Body of pancreas (tissue), 4 donors: Measurements from ENCODE around the gene PCDHGB7. TPM values are rescaled to one million over a fixed set of nuclear protein-coding genes. Genes with fewer than 3 reads are reported as not detected.
"Not testable (repeated sequence)": the region's sequence is repeated elsewhere in the genome, so short reads cannot be mapped to it uniquely, and the experiment has no call there.

Source experiments
- ATAC-seq: fragments of 150-250 bp; one replicate; pipeline ENCODE4 v1.9.1; 2016
- DNase-seq, 4 donors: peaks; one replicate each; pipeline ENCODE4 v3.0.0-alpha.2; 2019
- H3K27ac ChIP-seq, 4 donors: fragments of 200-600 bp; sonication (generic); 1 replicate in 3 of 4; 2 replicates in 1 of 4; pipeline versions ENCODE4 v1.5.1 to v1.6.1; 2016 to 2019; ENCODE audit warnings: mild to moderate bottlenecking in 1 of 4, mixed read lengths in 1 of 4, moderate library complexity in 1 of 4
- H3K27me3 ChIP-seq, 2 donors: fragments of 200-600 bp; sonication (generic); one replicate each; pipeline ENCODE4 v1.6.0; 2016; ENCODE audit warnings: mild to moderate bottlenecking in 1 of 2
- H3K36me3 ChIP-seq, 2 donors: fragments of 200-600 bp; sonication (generic); replicated peaks in 1 of 2; 2 replicates each; pipeline ENCODE4 v1.5.1; 2016; ENCODE audit warnings: low read depth in 2 of 2; ENCODE audit not compliant: insufficient read depth in 1 of 2
- H3K4me1 ChIP-seq: fragments of 200-600 bp; sonication (generic); one replicate; pipeline ENCODE4 v1.6.0; 2016
- H3K4me3 ChIP-seq, 2 donors: fragments of 200-600 bp; sonication (generic); 1 replicate in 1 of 2; 2 replicates in 1 of 2; pipeline ENCODE4 v1.5.1; 2016 to 2019
- H3K9me3 ChIP-seq, 3 donors: fragments of 200-600 bp; sonication (generic); 1 replicate in 2 of 3; 2 replicates in 1 of 3; pipeline ENCODE4 v1.5.1; 2016
- POLR2A ChIP-seq, 3 donors: fragments of 450-650 bp; IDR thresholded peaks; one replicate each; pipeline ENCODE4 v1.6.1; 2016; ENCODE audit warnings: antibody characterized with exemption in 3 of 3, mild to moderate bottlenecking in 2 of 3
- WGBS, 2 donors: methylation state at CpG; one replicate each; pipeline ENCODE4 v1.1.5; 2017; 5-methylcytosine and 5-hydroxymethylcytosine counted together
- intact Hi-C: fragments of 100-400 bp; cut with DNase I; formaldehyde crosslinking; loops from one replicate; pipeline ENCODE4 v1.15.1; 2023
- total RNA-seq, 2 donors: library from RNA; depleted of rRNA; stranded (reverse); fragments of >200 nt; gene quantifications; one replicate each; pipeline ENCODE4 v1.1.0, GENCODE V29; 2016
- TF ChIP-seq, protein P1 (sequence below), 7 experiments: fragments of 450-650 bp in 4 of 7; fragments of 200-600 bp in 3 of 7; sonication (generic) in 3 of 7; IDR thresholded peaks; one replicate each; pipeline ENCODE4 v1.5.1; 2016 to 2019; ENCODE audit warnings: antibody characterized with exemption in 7 of 7

Gene PCDHGB7
- total RNA-seq, 2 donors from 2014 or later = 7.0 to 7.9 TPM

DNA sequence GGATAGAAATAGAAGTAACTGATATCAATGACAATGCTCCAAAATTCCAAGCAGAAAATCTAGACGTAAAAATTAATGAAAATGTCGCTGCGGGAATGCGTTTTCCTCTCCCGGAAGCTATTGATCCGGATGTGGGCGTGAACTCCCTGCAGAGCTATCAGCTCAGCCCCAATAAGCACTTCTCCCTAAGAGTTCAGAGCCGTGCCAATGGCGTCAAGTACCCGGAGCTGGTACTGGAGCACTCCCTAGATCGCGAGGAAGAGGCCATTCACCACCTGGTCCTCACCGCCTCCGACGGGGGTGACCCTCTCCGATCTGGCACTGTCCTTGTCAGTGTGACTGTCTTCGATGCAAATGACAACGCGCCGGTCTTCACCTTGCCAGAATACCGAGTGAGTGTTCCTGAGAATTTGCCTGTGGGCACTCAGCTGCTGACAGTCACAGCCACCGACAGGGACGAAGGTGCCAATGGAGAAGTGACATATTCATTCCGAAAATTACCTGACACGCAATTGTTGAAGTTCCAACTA lies 3.9 kb upstream of the PCDHGB7 start:
- Histone ChIP-seq H3K27ac (no peak overlapping the region), H3K9me3 (peaks cover 0 to 70% (median 7%) of the 10 kb centered on the region in 3 donors), H3K27me3 (no peaks in the 10 kb centered on the region), H3K4me1 (no peaks in the 10 kb centered on the region), H3K4me3 (no peak overlapping the region), H3K36me3 (no peaks in the 10 kb centered on the region)
- no peak for TF ChIP-seq POLR2A (IDR thresholded peaks at IDR 0.05)
- TF ChIP-seq, protein P1, sequence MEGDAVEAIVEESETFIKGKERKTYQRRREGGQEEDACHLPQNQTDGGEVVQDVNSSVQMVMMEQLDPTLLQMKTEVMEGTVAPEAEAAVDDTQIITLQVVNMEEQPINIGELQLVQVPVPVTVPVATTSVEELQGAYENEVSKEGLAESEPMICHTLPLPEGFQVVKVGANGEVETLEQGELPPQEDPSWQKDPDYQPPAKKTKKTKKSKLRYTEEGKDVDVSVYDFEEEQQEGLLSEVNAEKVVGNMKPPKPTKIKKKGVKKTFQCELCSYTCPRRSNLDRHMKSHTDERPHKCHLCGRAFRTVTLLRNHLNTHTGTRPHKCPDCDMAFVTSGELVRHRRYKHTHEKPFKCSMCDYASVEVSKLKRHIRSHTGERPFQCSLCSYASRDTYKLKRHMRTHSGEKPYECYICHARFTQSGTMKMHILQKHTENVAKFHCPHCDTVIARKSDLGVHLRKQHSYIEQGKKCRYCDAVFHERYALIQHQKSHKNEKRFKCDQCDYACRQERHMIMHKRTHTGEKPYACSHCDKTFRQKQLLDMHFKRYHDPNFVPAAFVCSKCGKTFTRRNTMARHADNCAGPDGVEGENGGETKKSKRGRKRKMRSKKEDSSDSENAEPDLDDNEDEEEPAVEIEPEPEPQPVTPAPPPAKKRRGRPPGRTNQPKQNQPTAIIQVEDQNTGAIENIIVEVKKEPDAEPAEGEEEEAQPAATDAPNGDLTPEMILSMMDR (IDR thresholded peaks at IDR 0.05) = no peak
- DNase-seq (no peak), ATAC-seq (no peak)
- 18 to 23% methylated on average over 24 to 25 of the region's 25 CpGs for whole genome bisulfite sequencing, 2 donors
- intact Hi-C loops = loop anchor here (10.0 kb wide), 1 partner anchor 101 kb away; no protein-coding TSS in a partner anchor

DNA sequence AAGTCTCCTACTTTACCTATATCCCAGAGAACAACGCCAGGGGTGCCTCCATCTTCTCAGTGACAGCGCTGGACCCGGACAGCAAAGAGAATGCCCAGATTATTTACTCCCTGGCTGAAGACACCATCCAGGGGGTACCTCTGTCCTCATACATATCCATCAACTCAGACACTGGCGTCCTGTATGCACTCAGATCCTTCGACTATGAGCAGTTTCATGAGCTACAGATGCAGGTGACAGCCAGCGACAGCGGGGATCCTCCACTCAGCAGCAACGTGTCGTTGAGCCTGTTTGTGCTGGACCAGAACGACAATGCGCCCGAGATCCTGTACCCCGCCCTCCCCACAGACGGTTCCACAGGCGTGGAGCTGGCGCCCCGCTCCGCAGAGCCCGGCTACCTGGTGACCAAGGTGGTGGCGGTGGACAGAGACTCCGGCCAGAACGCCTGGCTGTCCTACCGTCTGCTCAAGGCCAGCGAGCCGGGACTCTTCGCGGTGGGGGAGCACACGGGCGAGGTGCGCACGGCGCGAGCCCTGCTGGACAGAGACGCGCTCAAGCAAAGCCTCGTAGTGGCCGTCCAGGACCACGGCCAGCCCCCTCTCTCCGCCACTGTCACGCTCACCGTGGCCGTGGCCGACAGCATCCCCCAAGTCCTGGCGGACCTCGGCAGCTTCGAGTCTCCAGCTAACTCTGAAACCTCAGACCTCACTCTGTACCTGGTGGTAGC lies 2.8 kb upstream of the PCDHGB7 start:
- not testable (repeated sequence) for ATAC-seq, H3K36me3 ChIP-seq, H3K27ac ChIP-seq, DNase-seq, H3K27me3 ChIP-seq, H3K4me1 ChIP-seq, H3K4me3 ChIP-seq
- H3K9me3 ChIP-seq = peaks cover 0 to 70% (median 9%) of the 10 kb centered on the region in 3 donors
- intact Hi-C loops = loop anchor here (10.0 kb wide), 1 partner anchor 100 kb away; no protein-coding TSS in a partner anchor
- WGBS, 2 donors = 19 to 28% methylated on average over 26 to 46 of the region's 46 CpGs

DNA sequence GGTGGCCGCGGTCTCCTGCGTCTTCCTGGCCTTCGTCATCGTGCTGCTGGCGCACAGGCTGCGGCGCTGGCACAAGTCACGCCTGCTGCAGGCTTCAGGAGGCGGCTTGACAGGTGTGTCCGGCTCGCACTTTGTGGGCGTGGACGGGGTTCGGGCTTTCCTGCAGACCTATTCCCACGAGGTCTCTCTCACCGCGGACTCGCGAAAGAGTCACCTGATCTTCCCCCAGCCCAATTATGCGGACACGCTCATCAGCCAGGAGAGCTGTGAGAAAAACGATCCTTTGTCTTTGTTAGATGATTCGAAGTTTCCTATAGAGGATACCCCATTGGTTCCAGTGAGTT lies 2.2 kb upstream of the PCDHGB7 start:
- whole genome bisulfite sequencing, 2 donors = 13 to 30% methylated on average over 22 to 24 of the region's 24 CpGs
- H3K4me1 ChIP-seq, DNase-seq, H3K27ac ChIP-seq, H3K36me3 ChIP-seq, H3K4me3 ChIP-seq, ATAC-seq, H3K27me3 ChIP-seq: not testable (repeated sequence)
- H3K9me3 ChIP-seq = peaks cover 0 to 70% (median 8%) of the 10 kb centered on the region in 3 donors
- intact Hi-C loops = loop anchor here (10.0 kb wide), 1 partner anchor 100 kb away; no protein-coding TSS in a partner anchor

DNA sequence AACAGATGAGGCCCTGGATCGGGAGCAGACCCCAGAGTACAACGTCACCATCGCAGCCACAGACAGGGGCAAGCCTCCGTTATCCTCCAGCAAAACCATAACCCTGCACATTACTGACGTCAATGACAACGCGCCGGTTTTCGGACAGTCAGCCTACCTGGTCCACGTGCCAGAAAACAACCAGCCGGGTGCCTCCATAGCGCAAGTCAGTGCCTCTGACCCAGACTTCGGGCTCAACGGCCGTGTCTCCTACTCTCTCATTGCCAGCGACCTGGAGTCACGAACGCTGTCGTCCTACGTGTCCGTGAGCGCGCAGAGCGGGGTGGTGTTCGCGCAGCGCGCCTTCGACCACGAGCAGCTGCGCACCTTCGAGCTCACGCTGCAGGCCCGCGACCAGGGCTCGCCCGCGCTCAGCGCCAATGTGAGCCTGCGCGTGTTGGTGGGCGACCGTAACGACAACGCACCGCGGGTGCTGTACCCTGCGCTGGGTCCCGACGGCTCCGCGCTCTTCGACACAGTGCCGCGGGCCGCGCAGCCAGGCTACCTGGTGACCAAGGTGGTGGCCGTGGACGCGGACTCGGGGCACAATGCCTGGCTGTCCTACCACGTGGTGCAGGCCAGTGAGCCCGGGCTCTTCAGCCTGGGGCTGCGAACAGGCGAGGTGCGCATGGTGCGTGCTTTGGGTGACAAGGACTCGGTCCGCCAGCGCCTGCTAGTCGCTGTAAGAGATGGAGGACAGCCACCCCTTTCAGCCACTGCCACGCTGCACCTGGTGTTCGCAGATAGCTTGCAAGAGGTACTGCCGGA lies 1.8 kb downstream of the PCDHGB7 start:
- WGBS, 2 donors = 17 to 30% methylated on average over 4 to 74 of the region's 74 CpGs
- no peak overlapping the region for H3K4me3 ChIP-seq
- no peak for DNase-seq

DNA sequence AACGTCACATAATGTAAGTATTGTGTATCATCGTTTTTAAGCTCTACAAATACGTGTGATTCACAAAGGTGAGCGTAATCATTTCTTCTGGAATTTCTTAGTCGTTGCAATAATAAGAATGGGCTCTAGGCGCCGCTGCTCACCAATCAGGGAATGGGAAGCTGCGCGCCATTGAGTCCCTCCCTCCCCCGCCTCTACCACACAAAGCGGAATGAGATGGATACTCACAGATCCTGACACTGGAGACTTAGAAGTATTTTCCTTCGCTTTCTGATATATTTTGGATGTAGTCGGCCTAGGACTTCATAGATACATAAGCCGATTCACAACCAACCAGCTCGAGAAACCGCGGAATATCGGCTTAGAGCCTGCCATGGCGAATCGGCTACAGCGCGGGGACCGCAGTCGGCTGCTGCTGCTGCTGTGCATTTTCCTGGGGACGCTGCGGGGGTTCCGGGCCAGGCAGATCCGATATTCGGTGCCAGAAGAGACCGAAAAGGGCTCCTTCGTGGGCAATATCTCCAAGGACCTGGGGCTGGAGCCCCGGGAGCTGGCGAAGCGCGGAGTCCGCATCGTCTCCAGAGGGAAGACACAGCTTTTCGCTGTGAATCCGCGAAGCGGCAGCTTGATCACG lies 3.5 kb downstream of the PCDHGB7 start, which contains the start of gene PCDHGA11:
TSS of gene PCDHGA11 (plus strand) at position 197 of the 634 bp plus-strand sequence. CDS start at position 374, 177 bp downstream.
- no peaks in the 10 kb centered on the region for H3K27me3 ChIP-seq
- peak in 1 of 4 donors; percentile 22 for DNase-seq
- H3K9me3 ChIP-seq = peaks cover 0 to 79% (median 11%) of the 10 kb centered on the region in 3 donors
- ATAC-seq = no peak
- no peak within 1 kb of the TSS for H3K27ac ChIP-seq
- WGBS, 2 donors = 9 to 11% methylated on average over 25 to 42 of the region's 42 CpGs
- no peaks in the 10 kb centered on the region for H3K36me3 ChIP-seq
- no peaks in the 10 kb centered on the region for H3K4me1 ChIP-seq
- TF ChIP-seq POLR2A (IDR thresholded peaks at IDR 0.05) = no peak
- TF ChIP-seq, protein P1 (IDR thresholded peaks at IDR 0.05) = peak in 4 of 7 experiments; percentile 23 to 36 (median 26)
- no peak within 1 kb of the TSS for H3K4me3 ChIP-seq
- intact Hi-C loops = no loop called here

More for the DNA sequence above, 1.8 kb downstream of the PCDHGB7 start:
- intact Hi-C loops = loop anchor here (10.0 kb wide), 1 partner anchor 96 kb away; no protein-coding TSS in a partner anchor
- Histone ChIP-seq H3K27ac (no peak overlapping the region), H3K4me1 (no peaks in the 10 kb centered on the region), H3K36me3 (no peaks in the 10 kb centered on the region), H3K27me3 (no peaks in the 10 kb centered on the region), H3K9me3 (peaks cover 0 to 76% (median 11%) of the 10 kb centered on the region in 3 donors)
- no peak for TF ChIP-seq POLR2A (IDR thresholded peaks at IDR 0.05)
- TF ChIP-seq, protein P1 (IDR thresholded peaks at IDR 0.05) = no peak
- ATAC-seq = no peak
